ENCODE results near the gene THSD7B.

Gene THSD7B

GRCh38 chr2:136828162-136828561, 62.8 kb downstream of the THSD7B start:
- DNase-seq, result no peak

- DNase-seq, result no peak
Measured at GRCh38 chr2:136828774-136829173, 63.4 kb downstream of the THSD7B start.

GRCh38 chr2:136844546-136844945, 79.2 kb downstream of the THSD7B start:
- DNase-seq, result peak; percentile 44 to 51

- DNase-seq, result no peak
Measured at GRCh38 chr2:136858656-136859055, 93.3 kb downstream of the THSD7B start.

- DNase-seq, result no peak
Measured at GRCh38 chr2:136860443-136860958, 95.2 kb downstream of the THSD7B start.

GRCh38 chr2:136863468-136863867, 98.1 kb downstream of the THSD7B start:
- no peak for DNase-seq

GRCh38 chr2:136863874-136864273, 98.5 kb downstream of the THSD7B start:
- no peak for DNase-seq

GRCh38 chr2:136871424-136871823, 106.1 kb downstream of the THSD7B start:
- no peak for DNase-seq

GRCh38 chr2:136874258-136874657, 108.9 kb downstream of the THSD7B start:
- DNase-seq, result peak in 1 of 2 experiments; percentile 20

- no peak for DNase-seq
Measured at GRCh38 chr2:136891100-136891499, 125.8 kb downstream of the THSD7B start.

GRCh38 chr2:136894007-136894634, 128.8 kb downstream of the THSD7B start:
- DNase-seq, result no peak

- no peak for DNase-seq
Measured at GRCh38 chr2:136901732-136902131, 136.4 kb downstream of the THSD7B start.

- no peak for DNase-seq
Measured at GRCh38 chr2:136905779-136906178, 140.4 kb downstream of the THSD7B start.

GRCh38 chr2:136909777-136910176, 144.4 kb downstream of the THSD7B start:
- no peak for DNase-seq

- no peak for DNase-seq
Measured at GRCh38 chr2:136916131-136916530, 150.8 kb downstream of the THSD7B start.

GRCh38 chr2:136917411-136917881, 152.1 kb downstream of the THSD7B start:
- DNase-seq, result no peak

GRCh38 chr2:136919682-136920081, 154.3 kb downstream of the THSD7B start:
- DNase-seq, result no peak

- DNase-seq, result peak; percentile 0 to 8
Measured at GRCh38 chr2:136920652-136921333, 155.4 kb downstream of the THSD7B start.

- no peak for DNase-seq
Measured at GRCh38 chr2:136927156-136927555, 161.8 kb downstream of the THSD7B start.

- DNase-seq, result no peak
Measured at GRCh38 chr2:136929531-136929930, 164.2 kb downstream of the THSD7B start.

- peak; percentile 2 to 8 for DNase-seq
Measured at GRCh38 chr2:136932700-136933099, 167.4 kb downstream of the THSD7B start.

- DNase-seq, result no peak
Measured at GRCh38 chr2:136935119-136935518, 169.8 kb downstream of the THSD7B start.

GRCh38 chr2:136956050-136956449, 190.7 kb downstream of the THSD7B start:
- no peak for DNase-seq

GRCh38 chr2:136957044-136957443, 191.7 kb downstream of the THSD7B start:
- DNase-seq, result no peak
